Panc1 (cell line): ENCODE results near the gene F11.

Experiments
- CTCF ChIP-seq: fragments of 450-650 bp; IDR thresholded peaks from 2 replicates; pipeline ENCODE4 v1.5.1; 2017; ENCODE audit warnings: mild to moderate bottlenecking
- POLR2AphosphoS5 ChIP-seq: IDR thresholded peaks from 2 replicates; pipeline ENCODE4 v1.6.1; 2012; ENCODE audit warnings: mild to moderate bottlenecking, low read depth, low read length, moderate library complexity
- REST ChIP-seq, 2 experiments: IDR thresholded peaks; 2 replicates each; pipeline ENCODE4 v1.6.1; 2011 to 2012; ENCODE audit warnings: low read depth in 2 of 2, control low read depth in 1 of 2, low read length in 1 of 2, mild to moderate bottlenecking in 1 of 2, moderate library complexity in 1 of 2; ENCODE audit not compliant: insufficient read depth in 1 of 2

DNA sequence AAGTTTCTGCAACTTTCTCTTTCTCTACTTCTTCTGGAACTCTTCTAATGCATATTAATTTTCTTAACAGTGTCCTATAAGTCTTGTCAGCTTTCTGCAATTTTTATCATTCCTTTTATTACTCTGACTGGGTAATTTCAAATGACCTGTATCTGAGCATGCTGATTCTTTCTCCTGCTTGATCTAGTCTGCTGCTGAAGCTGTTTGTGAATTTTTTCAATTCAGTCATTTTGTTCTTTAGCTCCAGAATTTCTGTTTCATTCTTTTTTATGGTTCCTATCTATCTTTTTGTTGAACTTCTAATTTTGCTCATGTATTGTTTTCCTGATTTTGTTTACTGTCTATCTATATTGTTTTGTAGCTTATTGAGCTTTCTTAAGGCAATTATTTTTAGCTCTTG is 40.1 kb upstream of the F11 start:
- TF ChIP-seq CTCF = no peak
- no peak for TF ChIP-seq POLR2AphosphoS5
- no peak for TF ChIP-seq REST (IDR thresholded peaks at IDR 0.05; ENCODE audit: insufficient read depth in 1 of 2, low read depth in 2 of 2, low read length in 1 of 2)
